ENCODE results near the gene MBD1.

DNA sequence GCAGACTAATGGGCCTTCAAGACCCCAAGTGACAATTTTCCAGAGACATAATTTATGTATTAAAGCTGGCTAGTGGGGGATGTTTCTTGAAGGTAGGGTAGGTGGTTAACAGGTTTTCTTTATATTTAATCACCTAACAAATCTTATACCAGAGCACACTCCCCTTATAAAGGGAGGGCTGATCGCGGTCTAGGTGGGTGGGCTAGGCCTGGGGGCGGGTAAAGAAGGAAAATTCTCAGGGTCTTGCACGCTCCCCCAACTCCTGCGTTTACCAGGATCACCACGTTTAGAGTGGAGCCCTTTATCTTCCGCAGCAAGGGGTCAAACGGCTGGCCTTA, 26.0 kb upstream of the MBD1 start:
- TF ChIP-seq, protein P1, sequence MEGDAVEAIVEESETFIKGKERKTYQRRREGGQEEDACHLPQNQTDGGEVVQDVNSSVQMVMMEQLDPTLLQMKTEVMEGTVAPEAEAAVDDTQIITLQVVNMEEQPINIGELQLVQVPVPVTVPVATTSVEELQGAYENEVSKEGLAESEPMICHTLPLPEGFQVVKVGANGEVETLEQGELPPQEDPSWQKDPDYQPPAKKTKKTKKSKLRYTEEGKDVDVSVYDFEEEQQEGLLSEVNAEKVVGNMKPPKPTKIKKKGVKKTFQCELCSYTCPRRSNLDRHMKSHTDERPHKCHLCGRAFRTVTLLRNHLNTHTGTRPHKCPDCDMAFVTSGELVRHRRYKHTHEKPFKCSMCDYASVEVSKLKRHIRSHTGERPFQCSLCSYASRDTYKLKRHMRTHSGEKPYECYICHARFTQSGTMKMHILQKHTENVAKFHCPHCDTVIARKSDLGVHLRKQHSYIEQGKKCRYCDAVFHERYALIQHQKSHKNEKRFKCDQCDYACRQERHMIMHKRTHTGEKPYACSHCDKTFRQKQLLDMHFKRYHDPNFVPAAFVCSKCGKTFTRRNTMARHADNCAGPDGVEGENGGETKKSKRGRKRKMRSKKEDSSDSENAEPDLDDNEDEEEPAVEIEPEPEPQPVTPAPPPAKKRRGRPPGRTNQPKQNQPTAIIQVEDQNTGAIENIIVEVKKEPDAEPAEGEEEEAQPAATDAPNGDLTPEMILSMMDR (IDR thresholded peaks at IDR 0.05) = no peak
- TF ChIP-seq EP300 (IDR thresholded peaks at IDR 0.05) = no peak
